ENCODE measurements around the gene ZNF302. TPM values are rescaled to one million over a fixed set of nuclear protein-coding genes. Genes with fewer than 3 reads are reported as not detected.
A peak's percentile ranks its signal among the peaks of the same experiment; 100 is the strongest.
"Not testable (repeated sequence)": the region's sequence is repeated elsewhere in the genome, so short reads cannot be mapped to it uniquely, and the experiment has no call there.

The ZNF302 gene
- total RNA-seq, 2 experiments from 2014 or later, result 28.2 to 31.2 TPM

DNA sequence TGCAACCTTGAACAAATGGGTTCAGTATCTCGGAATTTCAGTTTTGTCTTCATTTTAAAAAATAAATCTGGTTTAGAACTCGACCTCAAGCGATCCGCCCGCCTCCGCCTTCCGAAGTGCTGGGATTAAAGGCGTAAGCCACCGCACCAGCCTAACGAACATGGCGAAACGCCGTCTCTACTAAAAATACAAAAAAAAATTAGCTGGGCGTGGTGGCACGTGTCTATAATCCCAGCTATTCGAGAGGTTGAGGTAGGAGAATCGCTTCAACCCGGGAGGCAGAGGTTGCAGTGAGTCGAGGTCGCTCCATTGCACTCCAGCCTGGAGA is 571 bp downstream of the ZNF302 start:
- peaks cover 2% of the 10 kb centered on the region for H3K27me3 Mint-ChIP-seq
- peaks cover 56% of the 10 kb centered on the region for H3K36me3 Mint-ChIP-seq
- H3K27ac Mint-ChIP-seq, result peak overlapping the region; percentile 92
- H3K9me3 Mint-ChIP-seq, result peaks cover 20% of the 10 kb centered on the region
- no peak for DNase-seq
- H3K4me1 Mint-ChIP-seq, result peaks cover 11% of the 10 kb centered on the region
- POLR2A ChIA-PET, result interaction anchor here (1.0 to 2.4 kb wide), 8 partner anchors 11 to 544 kb away, joined by 3 to 12 read pairs (median 5); partner anchors contain the start of genes UBA2, ZNF181, ZNF30 and ZNF599
- no peak for ATAC-seq (ENCODE audit: low read depth)
- H3K4me3 Mint-ChIP-seq, result peak overlapping the region; percentile 91

- Mint-ChIP-seq H3K27ac (peak overlapping the region; percentile 65), H3K4me3 (peak overlapping the region; percentile 91), H3K36me3 (peaks cover 59% of the 10 kb centered on the region), H3K27me3 (peaks cover 2% of the 10 kb centered on the region), H3K4me1 (peaks cover 11% of the 10 kb centered on the region), H3K9me3 (peaks cover 22% of the 10 kb centered on the region)
- no peak for DNase-seq
- ATAC-seq (ENCODE audit: low read depth), result no peak
- POLR2A ChIA-PET, result interaction anchor here (1.3 to 2.4 kb wide), 5 partner anchors 11 to 544 kb away, joined by 4 to 12 read pairs (median 6); partner anchors contain the start of genes ZNF181 and ZNF30
Observed at GRCh38 chr19:34678421-34678820, 943 bp downstream of the ZNF302 start.

- Mint-ChIP-seq H3K27me3 (peaks cover 2% of the 10 kb centered on the region), H3K4me3 (no peak overlapping the region), H3K9me3 (peaks cover 38% of the 10 kb centered on the region), H3K27ac (no peak overlapping the region), H3K36me3 (peaks cover 69% of the 10 kb centered on the region), H3K4me1 (peaks cover 11% of the 10 kb centered on the region)
- no peak for ATAC-seq (ENCODE audit: low read depth)
- POLR2A ChIA-PET, result no interaction called here
- no peak for DNase-seq
Observed at GRCh38 chr19:34681478-34681877, 4.0 kb downstream of the ZNF302 start.

DNA sequence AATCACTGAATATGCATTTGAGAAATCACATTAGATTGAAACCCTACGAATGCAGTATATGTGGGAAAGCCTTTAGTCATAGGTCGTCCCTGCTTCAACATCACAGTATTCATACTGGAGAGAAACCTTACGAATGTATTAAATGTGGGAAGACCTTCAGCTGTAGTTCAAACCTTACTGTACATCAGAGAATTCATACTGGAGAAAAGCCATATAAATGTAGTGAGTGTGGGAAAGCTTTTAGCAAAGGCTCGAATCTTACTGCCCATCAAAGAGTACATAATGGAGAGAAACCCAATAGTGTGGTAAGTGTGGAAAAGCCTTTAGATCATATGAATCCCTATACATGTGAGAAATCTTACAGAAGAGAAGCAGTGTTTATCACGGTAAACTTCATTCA is 7.8 kb downstream of the ZNF302 start:
- Mint-ChIP-seq H3K9me3 (peaks cover 45% of the 10 kb centered on the region), H3K36me3 (peaks cover 48% of the 10 kb centered on the region)
- POLR2A ChIA-PET; DNase-seq; H3K27me3 Mint-ChIP-seq; H3K4me1 Mint-ChIP-seq; ATAC-seq (ENCODE audit: low read depth); H3K4me3 Mint-ChIP-seq; H3K27ac Mint-ChIP-seq: not testable (repeated sequence)

DNA sequence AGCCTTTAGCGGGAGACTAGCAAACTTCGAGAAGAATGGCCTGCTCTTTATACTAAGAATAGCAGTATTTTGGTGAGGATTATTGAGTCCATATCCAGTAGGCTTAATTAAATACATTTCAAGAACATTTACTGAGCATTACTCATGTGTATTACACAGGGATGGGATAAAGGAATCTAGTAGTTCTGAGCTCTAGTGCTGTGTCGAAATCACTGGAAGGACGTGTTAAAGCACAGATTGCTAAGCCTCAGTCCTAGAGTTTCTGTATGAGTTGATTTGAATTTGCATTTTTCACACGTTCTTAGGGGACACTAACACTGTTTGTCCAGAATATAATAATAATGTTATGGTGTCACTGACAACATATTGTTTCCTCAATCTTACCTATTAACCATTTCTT is 9.0 kb downstream of the ZNF302 start:
- H3K9me3 Mint-ChIP-seq, result peaks cover 44% of the 10 kb centered on the region
- no peaks in the 10 kb centered on the region for H3K4me1 Mint-ChIP-seq
- H3K4me3 Mint-ChIP-seq, result no peak overlapping the region
- POLR2A ChIA-PET, result interaction anchor here (0.6 kb wide), 1 partner anchor 656 kb away, joined by 5 read pairs; no protein-coding TSS in a partner anchor
- peaks cover 38% of the 10 kb centered on the region for H3K36me3 Mint-ChIP-seq
- peaks cover 5% of the 10 kb centered on the region for H3K27me3 Mint-ChIP-seq
- ATAC-seq (ENCODE audit: low read depth) (no peak), DNase-seq (no peak)
- no peak overlapping the region for H3K27ac Mint-ChIP-seq

DNA sequence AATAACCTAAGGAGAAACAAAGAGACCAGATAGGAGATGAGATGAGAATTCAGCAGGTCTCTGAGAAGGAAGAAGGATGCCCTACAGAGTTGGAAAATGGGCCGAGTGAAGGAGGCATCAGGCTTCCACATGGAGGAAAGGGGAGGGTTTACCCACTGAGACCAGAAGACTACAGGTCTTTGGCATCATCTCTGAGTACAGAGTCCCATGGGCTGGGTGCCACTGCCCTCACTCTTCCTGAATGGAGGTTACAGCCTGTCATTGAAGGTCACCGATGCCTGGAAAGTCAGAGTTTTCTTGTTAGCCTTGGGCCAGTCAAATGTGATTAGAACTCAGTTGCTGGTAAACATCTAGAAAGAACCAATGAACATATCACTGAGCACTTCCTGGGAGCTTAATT is 9.9 kb downstream of the ZNF302 start:
- no peaks in the 10 kb centered on the region for H3K4me1 Mint-ChIP-seq
- peaks cover 30% of the 10 kb centered on the region for H3K36me3 Mint-ChIP-seq
- peaks cover 8% of the 10 kb centered on the region for H3K27me3 Mint-ChIP-seq
- no peak overlapping the region for H3K27ac Mint-ChIP-seq
- peaks cover 47% of the 10 kb centered on the region for H3K9me3 Mint-ChIP-seq
- no peak overlapping the region for H3K4me3 Mint-ChIP-seq
- POLR2A ChIA-PET, result no interaction called here
- ATAC-seq (ENCODE audit: low read depth), result no peak
- DNase-seq, result no peak

DNA sequence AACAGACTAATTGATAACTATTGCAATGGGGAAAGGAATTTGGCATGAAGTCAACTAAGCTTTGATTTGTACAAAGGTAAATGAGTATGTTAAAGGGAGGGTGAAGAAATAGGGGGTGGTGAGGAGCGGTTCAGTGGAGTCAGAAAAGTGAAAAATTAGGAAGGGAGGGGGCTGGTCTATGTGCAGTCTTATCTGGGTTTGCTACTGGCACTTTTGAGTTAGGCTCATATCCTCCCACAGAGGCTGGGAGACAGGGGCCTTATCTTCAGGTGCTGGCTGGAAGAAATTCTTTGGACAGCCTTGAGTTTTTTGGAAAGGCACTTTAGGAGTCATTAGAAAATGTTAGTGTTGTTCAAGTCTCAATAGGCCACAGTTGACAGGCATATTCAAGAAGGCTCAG is 11.1 kb downstream of the ZNF302 start:
- no peak for ATAC-seq (ENCODE audit: low read depth)
- peaks cover 45% of the 10 kb centered on the region for H3K9me3 Mint-ChIP-seq
- H3K4me3 Mint-ChIP-seq, result no peak overlapping the region
- POLR2A ChIA-PET, result interaction anchor here (0.7 kb wide), 1 partner anchor 1868 kb away, joined by 3 read pairs; no protein-coding TSS in a partner anchor
- no peak for DNase-seq
- H3K27ac Mint-ChIP-seq, result no peak overlapping the region
- H3K27me3 Mint-ChIP-seq, result peaks cover 11% of the 10 kb centered on the region
- H3K36me3 Mint-ChIP-seq, result peaks cover 19% of the 10 kb centered on the region
- no peaks in the 10 kb centered on the region for H3K4me1 Mint-ChIP-seq

DNA sequence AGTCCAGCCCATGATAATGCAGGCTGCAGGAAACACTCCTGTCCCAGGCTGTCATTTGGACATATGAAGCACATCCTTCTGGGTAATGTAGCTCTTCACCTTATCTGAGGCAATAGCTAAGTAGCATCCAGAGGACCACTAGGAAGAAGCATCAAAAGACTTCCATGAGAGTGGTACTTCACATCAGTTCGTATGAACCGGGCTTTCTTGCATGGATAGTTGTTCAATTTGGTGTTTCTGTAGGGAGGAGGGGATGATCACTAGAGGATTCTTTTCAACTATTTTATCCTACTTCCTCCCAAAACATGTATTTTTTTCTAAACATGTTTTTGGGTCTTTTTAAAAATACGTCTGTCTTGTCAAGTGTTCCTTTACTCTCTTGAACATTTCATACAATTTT is 12.9 kb downstream of the ZNF302 start:
- Mint-ChIP-seq H3K4me1 (no peaks in the 10 kb centered on the region), H3K27ac (no peak overlapping the region), H3K9me3 (peaks cover 39% of the 10 kb centered on the region), H3K36me3 (peaks cover 5% of the 10 kb centered on the region), H3K27me3 (peaks cover 11% of the 10 kb centered on the region), H3K4me3 (no peak overlapping the region)
- DNase-seq (no peak), ATAC-seq (ENCODE audit: low read depth) (no peak)
- POLR2A ChIA-PET, result no interaction called here

DNA sequence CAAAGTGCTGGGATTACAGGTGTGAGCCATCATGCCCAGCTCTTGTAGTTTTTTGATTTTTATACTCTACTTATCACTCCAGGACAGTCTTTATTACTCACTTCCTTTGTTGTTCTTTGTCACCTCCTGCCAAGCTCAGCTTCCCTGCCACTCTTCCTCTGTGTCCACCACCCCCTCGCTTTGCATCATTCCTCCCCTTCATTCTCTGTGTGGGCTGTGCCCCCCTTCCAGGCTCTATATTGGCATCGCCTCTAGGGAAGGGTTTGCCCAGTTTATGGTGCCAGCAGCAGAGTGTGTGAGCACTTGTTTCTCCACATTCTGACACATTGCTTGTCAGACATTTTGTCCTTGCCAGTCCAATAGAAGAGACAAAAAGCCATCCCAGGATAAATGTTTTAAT is 15.1 kb downstream of the ZNF302 start:
- ATAC-seq (ENCODE audit: low read depth) (no peak), DNase-seq (no peak)
- Mint-ChIP-seq H3K4me1 (no peaks in the 10 kb centered on the region), H3K4me3 (no peak overlapping the region), H3K27me3 (peaks cover 11% of the 10 kb centered on the region), H3K36me3 (peaks cover 1% of the 10 kb centered on the region), H3K9me3 (peaks cover 20% of the 10 kb centered on the region), H3K27ac (no peak overlapping the region)
- POLR2A ChIA-PET, result no interaction called here

DNA sequence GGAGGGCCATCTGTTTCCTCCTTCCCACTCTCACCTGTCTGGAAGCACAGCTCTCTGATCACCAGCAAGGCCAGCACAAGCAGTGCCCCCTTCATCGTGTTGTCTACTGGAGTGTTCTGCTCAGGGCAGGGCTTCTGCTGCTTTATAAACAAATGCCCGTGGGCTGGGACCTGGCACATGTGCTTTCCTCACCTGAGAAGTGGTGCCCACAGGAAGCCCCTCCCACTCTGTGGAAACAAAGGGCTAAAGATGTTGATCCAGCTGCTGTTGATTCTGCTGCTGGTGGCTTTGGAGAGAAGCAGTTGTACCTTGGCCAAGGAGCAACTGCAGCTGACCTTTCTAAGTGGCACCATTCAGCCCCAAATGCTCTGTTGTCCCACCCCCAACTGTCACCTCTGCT is 30.2 kb downstream of the ZNF302 start:
- peaks cover 17% of the 10 kb centered on the region for H3K9me3 Mint-ChIP-seq
- H3K4me3 Mint-ChIP-seq, result no peak overlapping the region
- H3K4me1 Mint-ChIP-seq, result peaks cover 1% of the 10 kb centered on the region
- peaks cover 1% of the 10 kb centered on the region for H3K36me3 Mint-ChIP-seq
- DNase-seq (no peak), ATAC-seq (ENCODE audit: low read depth) (no peak)
- peaks cover 4% of the 10 kb centered on the region for H3K27me3 Mint-ChIP-seq
- POLR2A ChIA-PET, result no interaction called here
- no peak overlapping the region for H3K27ac Mint-ChIP-seq

GRCh38 chr19:34711890-34712289 is 34.4 kb downstream of the ZNF302 start:
- Mint-ChIP-seq H3K9me3 (peaks cover 19% of the 10 kb centered on the region), H3K27ac (no peak overlapping the region), H3K36me3 (peaks cover 4% of the 10 kb centered on the region), H3K4me3 (no peak overlapping the region), H3K27me3 (peaks cover 8% of the 10 kb centered on the region), H3K4me1 (peaks cover 1% of the 10 kb centered on the region)
- DNase-seq (no peak), ATAC-seq (ENCODE audit: low read depth) (no peak)
- POLR2A ChIA-PET, result no interaction called here

DNA sequence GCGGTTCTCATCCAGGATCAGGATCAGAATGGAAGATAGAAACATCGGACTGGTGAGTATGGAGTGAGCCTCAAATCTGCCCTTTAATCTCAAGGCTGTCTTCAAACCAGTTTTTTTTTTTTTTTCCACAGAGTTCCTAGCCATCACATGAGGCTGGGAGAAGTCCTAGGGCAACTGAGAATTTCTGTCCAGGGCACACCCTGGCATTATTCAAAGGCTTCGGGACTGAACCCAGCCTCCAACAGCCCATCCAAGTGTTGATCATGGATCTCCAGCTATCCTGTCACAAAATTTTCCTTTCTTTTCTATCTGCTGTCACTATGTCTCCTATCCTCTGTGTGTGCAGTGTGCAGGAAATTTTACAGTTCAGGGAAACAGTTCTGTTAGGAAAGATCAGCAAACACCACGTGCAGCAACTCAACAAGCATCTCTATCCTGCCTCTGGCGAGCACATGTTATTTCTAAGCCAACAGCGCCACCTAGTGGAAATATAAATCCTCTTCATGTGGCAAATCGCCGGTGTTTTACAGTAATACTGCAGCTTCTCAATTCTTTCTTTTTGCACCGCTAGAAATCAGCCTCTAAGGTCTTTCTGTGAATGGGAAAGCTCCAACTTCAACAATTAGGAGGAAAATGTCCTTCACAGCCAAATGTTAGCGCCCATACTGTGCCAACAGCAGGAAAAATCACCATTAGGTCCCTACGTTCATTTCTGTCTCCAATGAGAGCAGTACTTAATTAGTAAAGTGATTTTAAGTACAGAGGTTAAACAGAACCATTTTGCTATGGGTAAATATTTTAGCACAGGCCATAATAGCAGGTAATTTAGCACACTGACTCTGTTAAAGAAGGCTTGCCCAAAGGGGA is 35.1 kb downstream of the ZNF302 start:
- POLR2A ChIA-PET, result no interaction called here
- no peak for DNase-seq
- Mint-ChIP-seq H3K27me3 (peaks cover 9% of the 10 kb centered on the region), H3K4me3 (no peak overlapping the region), H3K36me3 (peaks cover 4% of the 10 kb centered on the region), H3K4me1 (peaks cover 1% of the 10 kb centered on the region), H3K27ac (no peak overlapping the region), H3K9me3 (peaks cover 17% of the 10 kb centered on the region)
- peak; percentile 45 for ATAC-seq (ENCODE audit: low read depth)

GRCh38 chr19:34713262-34713637 is 35.8 kb downstream of the ZNF302 start:
- DNase-seq, result no peak
- Mint-ChIP-seq H3K4me3 (no peak overlapping the region), H3K27ac (no peak overlapping the region), H3K27me3 (peaks cover 9% of the 10 kb centered on the region), H3K9me3 (peaks cover 17% of the 10 kb centered on the region), H3K4me1 (peaks cover 1% of the 10 kb centered on the region), H3K36me3 (peaks cover 4% of the 10 kb centered on the region)
- POLR2A ChIA-PET, result no interaction called here
- ATAC-seq (ENCODE audit: low read depth), result no peak

DNA sequence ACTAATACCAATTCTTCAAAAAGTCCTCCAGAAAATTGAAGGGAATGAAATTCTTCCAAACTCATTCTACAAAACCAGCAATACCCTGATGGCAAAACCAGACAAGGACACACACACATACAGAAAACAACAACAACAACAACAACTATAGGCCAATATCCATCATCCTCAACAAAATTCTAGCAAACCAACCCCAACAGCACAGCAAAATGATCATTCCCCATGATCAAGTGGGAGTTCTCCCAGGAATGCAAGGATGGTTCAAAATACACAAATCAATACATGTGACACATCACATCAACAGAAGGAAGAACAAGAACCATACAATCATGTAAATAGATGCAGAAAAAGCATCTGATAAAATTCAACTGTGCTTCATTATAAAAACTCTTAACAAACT is 37.9 kb downstream of the ZNF302 start:
- H3K9me3 Mint-ChIP-seq, result peaks cover 17% of the 10 kb centered on the region
- DNase-seq, result no peak
- POLR2A ChIA-PET, result no interaction called here

More for the DNA sequence above, 37.9 kb downstream of the ZNF302 start:
- Mint-ChIP-seq H3K27ac (no peak overlapping the region), H3K36me3 (peaks cover 4% of the 10 kb centered on the region), H3K4me1 (peaks cover 1% of the 10 kb centered on the region), H3K4me3 (no peak overlapping the region), H3K27me3 (peaks cover 13% of the 10 kb centered on the region)
- no peak for ATAC-seq (ENCODE audit: low read depth)
